Endothelial cell (in vitro differentiated cells): ENCODE results near the gene LSAMP. TPM values are rescaled to one million over a fixed set of nuclear protein-coding genes. Genes with fewer than 3 reads are reported as not detected.

ENCODE experiments used
- DNase-seq: peaks from one replicate; pipeline ENCODE4 v3.0.0; 2021; ENCODE audit warnings: low spot score
- H3K27ac Mint-ChIP-seq: one replicate; pipeline ENCODE4 v1.8.0; 2021; ENCODE audit warnings: mixed read lengths, inconsistent platforms; ENCODE audit not compliant: unreplicated experiment
- H3K27me3 Mint-ChIP-seq: one replicate; pipeline ENCODE4 v1.8.0; 2021; ENCODE audit warnings: mild to moderate bottlenecking, moderate library complexity, mixed read lengths, inconsistent platforms; ENCODE audit not compliant: unreplicated experiment
- H3K36me3 Mint-ChIP-seq: one replicate; pipeline ENCODE4 v1.8.0; 2021; ENCODE audit warnings: mild to moderate bottlenecking, low read depth, mixed read lengths, inconsistent platforms; ENCODE audit not compliant: unreplicated experiment
- H3K4me1 Mint-ChIP-seq: one replicate; pipeline ENCODE4 v1.8.0; 2021; ENCODE audit warnings: mild to moderate bottlenecking, mixed read lengths, inconsistent platforms; ENCODE audit not compliant: unreplicated experiment
- H3K4me3 Mint-ChIP-seq: one replicate; pipeline ENCODE4 v1.8.0; 2021; ENCODE audit warnings: mild to moderate bottlenecking, mixed read lengths, inconsistent platforms; ENCODE audit not compliant: unreplicated experiment
- H3K9me3 Mint-ChIP-seq: one replicate; pipeline ENCODE4 v1.8.0; 2021; ENCODE audit warnings: mixed read lengths, inconsistent platforms; ENCODE audit not compliant: unreplicated experiment
- CTCF ChIP-seq: fragments of 200-600 bp; sonication (generic); IDR thresholded peaks from one replicate; pipeline ENCODE4 v1.5.0; 2021; ENCODE audit warnings: antibody characterized with exemption; ENCODE audit not compliant: unreplicated experiment
- total RNA-seq: library from RNA; stranded (reverse); fragmentation: NEBNext Ultra II Directional; extraction: Animal tissue kit (Norgen Biotek cat#: 25700); gene quantifications from one replicate; pipeline ENCODE4 v1.2.1, GENCODE V29; 2021; ENCODE audit not compliant: unreplicated experiment

Gene LSAMP
- total RNA-seq, 1 donor from 2014 or later, result 6.1 TPM

GRCh38 chr3:116444115-116444747 lies 1.1 kb downstream of the LSAMP start:
- TF ChIP-seq CTCF, result no peak
- Mint-ChIP-seq H3K36me3 (no peaks in the 10 kb centered on the region), H3K4me1 (peaks cover 9% of the 10 kb centered on the region), H3K4me3 (peak overlapping the region; percentile 87), H3K27me3 (peaks cover 10% of the 10 kb centered on the region), H3K27ac (no peak overlapping the region), H3K9me3 (no peaks in the 10 kb centered on the region)
- no peak for DNase-seq

GRCh38 chr3:116443191-116443661 lies 2.1 kb downstream of the LSAMP start:
- H3K27ac Mint-ChIP-seq, result no peak overlapping the region
- no peak for DNase-seq
- peaks cover 10% of the 10 kb centered on the region for H3K27me3 Mint-ChIP-seq
- no peak for TF ChIP-seq CTCF
- no peaks in the 10 kb centered on the region for H3K36me3 Mint-ChIP-seq
- H3K9me3 Mint-ChIP-seq, result no peaks in the 10 kb centered on the region
- peaks cover 9% of the 10 kb centered on the region for H3K4me1 Mint-ChIP-seq
- H3K4me3 Mint-ChIP-seq, result no peak overlapping the region

DNA sequence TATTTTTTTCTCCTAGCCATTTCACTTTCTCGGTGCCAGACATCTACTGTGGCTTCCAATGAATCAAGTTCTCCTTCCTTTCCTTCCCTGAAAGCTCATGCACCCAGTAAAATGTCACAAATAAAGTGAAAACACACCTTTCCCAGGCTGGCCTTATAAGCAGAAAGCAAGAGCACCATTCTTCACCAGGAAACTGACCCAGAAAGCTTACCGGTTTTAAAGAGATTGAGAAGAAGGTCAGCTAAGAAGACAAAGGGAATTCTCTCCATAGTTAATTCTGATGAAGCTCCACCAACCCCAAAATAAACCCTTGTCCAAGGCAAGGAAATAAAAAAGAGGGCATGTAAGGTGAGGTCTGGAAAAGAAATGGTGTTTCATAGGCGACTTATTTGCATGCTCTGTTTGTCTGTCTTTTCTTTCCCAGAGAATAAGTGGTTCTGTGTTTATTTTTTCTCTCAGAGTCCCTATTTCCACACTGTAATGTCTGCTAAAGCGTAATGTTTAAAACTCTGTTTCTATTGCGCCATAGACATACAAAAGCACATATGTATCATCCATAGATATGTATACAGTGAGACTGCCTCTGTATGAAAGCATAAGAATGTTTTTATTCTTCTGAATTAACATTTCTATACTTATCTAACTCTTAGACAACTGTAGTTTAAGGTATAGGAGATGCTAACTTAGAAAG lies 2.8 kb downstream of the LSAMP start:
- Mint-ChIP-seq H3K9me3 (no peaks in the 10 kb centered on the region), H3K36me3 (no peaks in the 10 kb centered on the region), H3K4me1 (peaks cover 9% of the 10 kb centered on the region), H3K27me3 (peaks cover 10% of the 10 kb centered on the region), H3K27ac (no peak overlapping the region), H3K4me3 (no peak overlapping the region)
- no peak for DNase-seq
- no peak for TF ChIP-seq CTCF

DNA sequence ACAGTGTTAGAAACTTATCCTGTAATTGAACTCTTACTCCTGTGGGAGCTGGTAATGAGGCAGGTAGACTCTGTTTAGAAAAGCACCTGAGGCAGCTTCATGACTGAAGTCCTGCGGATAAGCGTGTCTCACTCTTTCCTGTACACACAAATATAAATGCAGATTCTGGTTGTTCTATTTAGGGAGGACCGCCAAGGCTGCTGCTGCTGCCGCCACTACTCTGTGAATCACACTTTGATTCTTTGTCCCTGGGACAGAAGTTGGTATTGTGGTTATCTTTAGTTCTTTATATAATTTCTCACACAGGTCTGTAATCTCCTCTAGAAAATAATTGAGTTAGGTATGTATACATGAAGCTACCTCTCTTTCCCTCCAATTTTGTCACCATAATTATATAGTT lies 3.6 kb downstream of the LSAMP start:
- Mint-ChIP-seq H3K36me3 (no peaks in the 10 kb centered on the region), H3K27me3 (peaks cover 10% of the 10 kb centered on the region), H3K9me3 (no peaks in the 10 kb centered on the region), H3K4me1 (peaks cover 9% of the 10 kb centered on the region), H3K27ac (no peak overlapping the region), H3K4me3 (no peak overlapping the region)
- no peak for TF ChIP-seq CTCF
- no peak for DNase-seq

DNA sequence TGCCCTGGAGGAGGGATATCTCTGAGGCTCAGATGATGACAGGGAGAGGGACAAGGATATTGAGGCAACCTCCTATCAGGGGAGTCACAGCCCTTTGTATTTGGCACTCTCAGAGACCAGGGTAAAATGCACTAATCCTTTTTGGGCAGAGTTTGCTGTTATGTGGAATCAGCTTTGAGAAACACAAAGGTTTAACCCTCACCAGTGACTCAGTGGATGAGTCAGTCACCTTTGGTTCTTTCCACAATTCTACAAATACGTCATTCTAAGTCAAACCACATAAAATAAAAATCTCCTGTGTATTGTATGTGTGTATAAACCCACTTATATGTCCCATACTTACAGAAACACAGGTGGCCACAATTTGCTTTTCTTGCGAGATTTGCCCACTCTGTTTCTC lies 5.1 kb downstream of the LSAMP start:
- DNase-seq, result no peak
- peaks cover 9% of the 10 kb centered on the region for H3K27me3 Mint-ChIP-seq
- TF ChIP-seq CTCF, result no peak
- H3K9me3 Mint-ChIP-seq, result no peaks in the 10 kb centered on the region
- peaks cover 9% of the 10 kb centered on the region for H3K4me1 Mint-ChIP-seq
- no peak overlapping the region for H3K27ac Mint-ChIP-seq
- H3K4me3 Mint-ChIP-seq, result no peak overlapping the region
- no peaks in the 10 kb centered on the region for H3K36me3 Mint-ChIP-seq
